ENCODE measurements around the gene METAP1D. TPM values are rescaled to one million over a fixed set of nuclear protein-coding genes. Genes with fewer than 3 reads are reported as not detected.

Gene METAP1D
- total RNA-seq, 1 experiment from 2014 or later: 5.2 TPM

GRCh38 chr2:172084395-172084644 lies 84.6 kb downstream of the METAP1D start:
- no CpG with 5 or more reads among the region's 17 CpGs for WGBS (ENCODE audit: extremely low coverage, insufficient read length, low lambda C conversion rate)
- Histone ChIP-seq H2BK120ac (ENCODE audit: low read depth, low read length, poor library complexity, severe bottlenecking) (no peak overlapping the region), H4K5ac (ENCODE audit: insufficient read length, low read depth, low read length) (no peak overlapping the region), H3K27me3 (ENCODE audit: insufficient read depth, low read length) (peaks cover 90% of the 10 kb centered on the region), H3K56ac (ENCODE audit: insufficient read length, low read depth, low read length) (no peak overlapping the region), H4K91ac (ENCODE audit: insufficient read length, low read depth, low read length) (no peak overlapping the region), H2AK5ac (ENCODE audit: insufficient read length, low read length) (no peak overlapping the region), H3K79me1 (ENCODE audit: insufficient read depth, low read depth, low read length, poor library complexity, severe bottlenecking) (no peaks in the 10 kb centered on the region), H3K27ac (ENCODE audit: insufficient read length, low read depth, low read length) (no peak overlapping the region), H3K23me2 (ENCODE audit: insufficient read length, low read depth, low read length, poor library complexity, severe bottlenecking) (peaks cover 16% of the 10 kb centered on the region), H3K9ac (ENCODE audit: extremely low read depth, insufficient read length, low read length) (no peak overlapping the region), H3K18ac (ENCODE audit: insufficient read length, low read depth, low read length) (no peak overlapping the region), H3K4me2 (ENCODE audit: insufficient read depth, insufficient read length, low read length) (peak overlapping the region; percentile 57), H3K4ac (ENCODE audit: low read depth, low read length) (no peak overlapping the region), H2BK15ac (ENCODE audit: low read depth, low read length) (no peak overlapping the region), H2BK5ac (ENCODE audit: insufficient read length, low read length) (no peak overlapping the region), H3K79me2 (ENCODE audit: insufficient read depth, low read length) (no peaks in the 10 kb centered on the region), H2BK20ac (ENCODE audit: low read depth, low read length, poor library complexity, severe bottlenecking) (no peak overlapping the region), H4K8ac (replicated peaks; ENCODE audit: insufficient read length, low read depth, low read length) (no peak overlapping the region), H3T11ph (ENCODE audit: low read length) (no peak overlapping the region), H3K23ac (ENCODE audit: insufficient read length, low read depth, low read length) (no peak overlapping the region), H2BK12ac (ENCODE audit: insufficient read length, low read depth, low read length) (no peak overlapping the region), H4K20me1 (ENCODE audit: control insufficient read depth, insufficient read depth, insufficient read length) (no peaks in the 10 kb centered on the region), H3K14ac (ENCODE audit: insufficient read depth, low read length) (no peak overlapping the region), H2AFZ (ENCODE audit: low read length) (no peak overlapping the region), H3K4me1 (ENCODE audit: insufficient read depth, low read length) (peaks cover 2% of the 10 kb centered on the region; the same call in 1 of the 2 replicates), H3K9me3 (ENCODE audit: control insufficient read depth, low read depth, low read length) (no peaks in the 10 kb centered on the region)
- no peak for TF ChIP-seq CTCF (conservative IDR thresholded peaks at IDR 0.05)
- peaks cover 2 to 9% of the 10 kb centered on the region in 2 experiments; a peak in 3 of 5 replicates for H3K9me3 Mint-ChIP-seq
- no peak for DNase-seq
- H3K4me1 Mint-ChIP-seq: peaks cover 48 to 70% of the 10 kb centered on the region in 2 experiments
- H3K27me3 Mint-ChIP-seq (ENCODE audit: low read depth): peaks cover 100% of the 10 kb centered on the region
- H3K36me3 Mint-ChIP-seq (ENCODE audit: insufficient read depth in 1 of 3, low read depth in 3 of 3): no peaks in the 10 kb centered on the region; a peak in 2 of 7 replicates
- H3K27ac Mint-ChIP-seq: no peak overlapping the region
- peak overlapping the region; percentile 62 to 95 for H3K4me3 Mint-ChIP-seq
